ENCODE results near the gene DCLK1. TPM values are rescaled to one million over a fixed set of nuclear protein-coding genes. Genes with fewer than 3 reads are reported as not detected.
"Not testable (repeated sequence)": the region's sequence is repeated elsewhere in the genome, so short reads cannot be mapped to it uniquely, and the experiment has no call there.

The DCLK1 gene
- total RNA-seq, 1 donor = not detected

DNA sequence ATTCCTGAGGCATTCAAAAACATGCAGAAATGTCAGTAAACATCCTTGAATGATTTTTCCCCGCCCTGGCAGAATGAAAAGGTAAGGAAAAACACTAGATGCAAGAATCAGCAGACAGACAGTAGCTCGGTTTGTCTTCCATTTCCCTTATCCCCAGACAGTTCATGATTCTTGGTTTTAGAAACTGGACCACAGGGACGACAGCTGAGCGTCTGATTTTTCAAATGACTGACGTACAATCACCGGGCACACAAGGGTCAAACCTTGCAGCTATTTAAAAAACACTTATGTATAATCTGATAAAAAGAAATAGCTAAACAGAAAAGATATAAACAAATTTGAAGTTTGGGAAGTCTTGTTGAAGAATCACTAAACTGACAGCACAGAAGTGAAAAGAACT is 47.1 kb downstream of the DCLK1 start:
- no peak overlapping the region for H3K4me3 ChIP-seq (ENCODE audit: low read length)
- H3K4me1 ChIP-seq (ENCODE audit: insufficient read depth, low read length) = no peaks in the 10 kb centered on the region
- no peaks in the 10 kb centered on the region for H3K9me3 ChIP-seq (ENCODE audit: low read depth, low read length)
- H3K27me3 ChIP-seq (ENCODE audit: insufficient read depth, low read length) = no peaks in the 10 kb centered on the region

DNA sequence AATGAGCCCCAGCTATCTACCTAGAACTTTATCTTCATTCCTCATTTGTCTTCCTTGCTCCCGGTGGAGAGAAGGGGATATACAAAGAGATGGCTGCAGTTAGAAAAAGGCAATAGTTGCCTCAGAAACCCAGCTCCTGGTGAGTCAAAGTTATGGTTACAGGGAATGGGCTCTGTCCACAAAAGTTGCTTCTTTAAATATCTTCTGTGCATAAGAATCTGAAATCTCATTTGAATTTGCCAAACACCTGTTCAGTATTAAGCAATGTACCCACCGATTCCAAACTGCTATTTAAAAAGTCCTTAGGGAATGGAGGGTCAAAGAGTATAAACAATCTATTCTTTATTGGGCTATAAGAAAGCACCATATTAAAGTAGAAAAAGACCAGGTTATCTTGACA is 48.4 kb downstream of the DCLK1 start:
- no peaks in the 10 kb centered on the region for H3K9me3 ChIP-seq (ENCODE audit: low read depth, low read length)
- no peaks in the 10 kb centered on the region for H3K4me1 ChIP-seq (ENCODE audit: insufficient read depth, low read length)
- no peaks in the 10 kb centered on the region for H3K27me3 ChIP-seq (ENCODE audit: insufficient read depth, low read length)
- no peak overlapping the region for H3K4me3 ChIP-seq (ENCODE audit: low read length)

DNA sequence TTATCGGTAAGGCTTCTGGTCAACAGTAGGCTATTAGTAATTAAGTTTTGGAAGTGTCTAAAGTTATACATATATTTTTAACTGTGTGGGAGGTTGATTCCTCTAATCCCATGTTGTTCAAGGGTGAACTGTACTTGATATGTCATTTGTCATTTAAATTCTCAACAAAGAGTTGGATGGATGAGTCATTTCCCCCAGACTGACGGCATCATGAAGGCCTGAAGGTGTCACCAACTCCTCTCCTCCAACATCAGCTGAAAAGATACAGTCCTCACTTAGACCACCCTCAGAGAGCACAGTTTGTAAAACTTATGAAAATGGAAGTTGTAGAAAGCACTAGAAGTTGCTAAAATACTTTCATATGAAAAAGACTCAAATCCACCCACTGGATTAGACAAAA is 48.8 kb downstream of the DCLK1 start:
- H3K4me3 ChIP-seq (ENCODE audit: low read length) = no peak overlapping the region
- H3K9me3 ChIP-seq (ENCODE audit: low read depth, low read length) = no peaks in the 10 kb centered on the region
- H3K4me1 ChIP-seq (ENCODE audit: insufficient read depth, low read length) = no peaks in the 10 kb centered on the region
- no peaks in the 10 kb centered on the region for H3K27me3 ChIP-seq (ENCODE audit: insufficient read depth, low read length)

DNA sequence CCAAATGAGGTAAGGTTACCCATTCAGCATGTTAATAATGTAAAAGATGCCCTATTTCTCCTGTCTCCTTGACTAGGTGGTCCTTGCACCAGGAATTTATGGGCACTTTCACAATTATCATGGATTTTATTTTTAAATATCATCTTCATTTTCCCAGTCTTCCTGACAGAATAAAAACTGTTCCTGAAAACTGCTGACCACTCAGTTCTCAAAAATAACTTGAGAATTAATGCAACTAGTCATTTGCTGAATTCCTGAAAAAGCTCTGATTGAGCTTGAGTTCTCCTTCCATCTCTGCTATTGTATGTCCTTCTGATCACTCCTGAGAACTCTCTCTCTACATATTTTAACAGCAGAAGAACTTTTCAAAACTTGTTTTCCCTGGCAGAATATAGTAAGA is 55.0 kb downstream of the DCLK1 start:
- Histone ChIP-seq H3K9me3 (ENCODE audit: low read depth, low read length) (no peaks in the 10 kb centered on the region), H3K27me3 (ENCODE audit: insufficient read depth, low read length) (no peaks in the 10 kb centered on the region), H3K4me3 (ENCODE audit: low read length) (no peak overlapping the region), H3K4me1 (ENCODE audit: insufficient read depth, low read length) (no peaks in the 10 kb centered on the region)

DNA sequence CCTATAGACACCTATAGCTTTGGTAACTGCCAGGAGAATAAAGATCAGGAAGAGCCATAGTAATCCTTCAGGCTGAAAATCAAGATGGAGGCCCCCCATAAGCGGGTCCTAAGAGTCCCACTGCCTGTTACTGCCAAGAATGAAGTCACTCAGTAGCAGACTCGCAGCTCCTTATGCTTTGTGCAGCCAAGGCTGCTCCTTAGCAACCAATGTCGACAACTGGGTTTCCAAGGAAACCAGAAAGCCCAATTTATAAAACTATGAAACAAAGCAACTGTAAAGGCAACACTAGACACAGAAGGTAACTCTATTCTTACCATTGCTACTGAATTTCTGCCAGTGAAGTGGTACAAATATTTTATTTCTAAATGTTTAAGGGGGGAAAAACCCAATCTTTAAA is 56.5 kb downstream of the DCLK1 start:
- Histone ChIP-seq H3K4me1 (ENCODE audit: insufficient read depth, low read length) (no peaks in the 10 kb centered on the region), H3K27me3 (ENCODE audit: insufficient read depth, low read length) (no peaks in the 10 kb centered on the region), H3K4me3 (ENCODE audit: low read length) (no peak overlapping the region), H3K9me3 (ENCODE audit: low read depth, low read length) (no peaks in the 10 kb centered on the region)

DNA sequence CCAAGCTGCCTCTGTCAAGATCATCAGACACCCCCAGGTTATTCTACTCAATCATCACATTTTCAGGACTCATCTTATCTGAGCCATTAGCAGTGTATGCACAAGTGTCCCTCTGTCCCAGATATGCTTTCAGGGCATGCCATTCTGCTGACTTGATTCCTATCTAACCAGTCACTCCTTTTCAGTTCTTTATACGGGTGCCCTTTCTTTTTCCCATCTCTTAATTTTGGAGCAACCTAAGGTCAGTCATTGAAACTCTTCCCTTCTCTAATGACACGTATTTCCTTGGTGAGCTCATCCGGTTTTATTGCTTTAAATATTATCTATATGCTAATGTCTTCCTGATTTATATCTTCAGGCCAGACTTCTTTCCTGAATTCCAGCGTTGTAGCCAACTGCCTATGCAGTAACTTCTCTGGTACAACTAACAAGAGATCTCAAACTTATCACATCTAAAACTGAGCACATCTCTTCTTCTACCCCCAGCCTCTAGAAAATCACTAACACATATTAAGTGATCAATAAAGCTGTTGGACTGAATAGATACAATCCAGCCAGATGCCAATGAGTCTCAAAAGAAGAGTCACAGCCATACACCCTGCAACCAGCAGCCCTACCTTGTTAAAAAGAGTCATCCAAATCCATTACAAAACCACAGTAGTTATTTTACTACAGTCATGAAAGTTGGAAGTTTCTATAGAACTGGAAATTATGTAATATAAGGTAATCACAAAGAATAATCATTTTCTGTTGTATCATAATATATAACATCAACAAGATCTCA is 58.8 kb downstream of the DCLK1 start:
- Histone ChIP-seq H3K27me3 (ENCODE audit: insufficient read depth, low read length) (no peaks in the 10 kb centered on the region), H3K4me3 (ENCODE audit: low read length) (no peak overlapping the region)

DNA sequence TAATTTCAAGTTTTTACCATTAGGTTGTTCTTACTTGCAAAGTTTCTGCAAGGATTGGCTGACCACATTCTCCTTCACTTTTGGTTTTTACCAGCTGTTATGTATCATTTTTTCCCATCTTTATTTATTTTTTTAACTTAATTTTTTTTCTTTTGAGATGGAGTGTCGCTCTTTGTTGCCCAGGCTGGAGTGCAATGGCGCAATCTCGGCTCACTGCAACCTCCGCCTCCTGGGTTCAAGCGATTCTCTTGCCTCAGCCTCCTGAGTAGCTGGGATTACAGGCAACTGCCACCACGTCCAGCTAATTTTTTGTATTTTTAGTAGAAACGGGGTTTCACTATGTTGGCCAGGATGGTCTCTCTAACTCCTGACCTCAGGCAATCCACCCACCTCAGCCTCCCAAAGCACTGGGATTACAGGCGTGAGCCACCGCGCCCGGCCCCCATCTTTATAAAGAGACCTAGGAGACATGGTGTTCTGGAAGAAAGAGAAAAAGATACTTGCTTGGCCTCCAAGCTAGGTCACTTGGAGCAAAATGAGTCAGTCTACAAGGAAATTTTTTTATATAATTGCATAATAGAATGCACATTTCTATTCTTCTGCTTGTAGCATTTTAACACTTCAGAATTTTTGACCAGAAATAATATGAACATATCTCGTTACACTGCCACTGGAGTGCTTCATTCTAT is 60.5 kb downstream of the DCLK1 start:
- not testable (repeated sequence) for H3K4me3 ChIP-seq (ENCODE audit: low read length); H3K4me1 ChIP-seq (ENCODE audit: insufficient read depth, low read length); H3K9me3 ChIP-seq (ENCODE audit: low read depth, low read length); H3K27me3 ChIP-seq (ENCODE audit: insufficient read depth, low read length)

More for the DNA sequence above, 58.8 kb downstream of the DCLK1 start:
- Histone ChIP-seq H3K9me3 (ENCODE audit: low read depth, low read length) (no peaks in the 10 kb centered on the region), H3K4me1 (ENCODE audit: insufficient read depth, low read length) (no peaks in the 10 kb centered on the region)

DNA sequence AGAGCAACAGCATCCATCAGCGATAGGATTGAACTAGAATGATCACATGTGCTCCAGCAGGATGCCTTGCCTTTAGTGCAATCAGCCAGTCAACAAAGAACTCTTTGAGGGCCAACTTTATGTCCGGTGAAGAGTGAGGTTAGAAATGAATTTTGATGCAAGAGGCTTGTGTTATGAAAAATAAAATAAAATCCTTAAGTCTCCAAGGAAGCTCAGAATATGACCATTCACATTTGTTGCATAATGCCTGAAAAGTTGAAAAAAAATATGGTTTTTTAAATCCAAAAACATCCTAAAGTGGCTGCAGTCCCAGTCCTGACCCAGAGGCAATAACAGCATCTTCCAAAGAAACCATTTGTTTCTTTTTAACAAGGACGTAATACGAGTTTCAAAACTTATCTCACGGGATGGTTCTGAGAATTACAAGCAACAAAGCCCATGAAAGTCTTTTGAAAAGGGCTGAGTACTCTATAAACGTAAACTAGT is 61.3 kb downstream of the DCLK1 start:
- Histone ChIP-seq H3K4me3 (ENCODE audit: low read length) (no peak overlapping the region), H3K9me3 (ENCODE audit: low read depth, low read length) (no peaks in the 10 kb centered on the region), H3K27me3 (ENCODE audit: insufficient read depth, low read length) (no peaks in the 10 kb centered on the region), H3K4me1 (ENCODE audit: insufficient read depth, low read length) (no peaks in the 10 kb centered on the region)

DNA sequence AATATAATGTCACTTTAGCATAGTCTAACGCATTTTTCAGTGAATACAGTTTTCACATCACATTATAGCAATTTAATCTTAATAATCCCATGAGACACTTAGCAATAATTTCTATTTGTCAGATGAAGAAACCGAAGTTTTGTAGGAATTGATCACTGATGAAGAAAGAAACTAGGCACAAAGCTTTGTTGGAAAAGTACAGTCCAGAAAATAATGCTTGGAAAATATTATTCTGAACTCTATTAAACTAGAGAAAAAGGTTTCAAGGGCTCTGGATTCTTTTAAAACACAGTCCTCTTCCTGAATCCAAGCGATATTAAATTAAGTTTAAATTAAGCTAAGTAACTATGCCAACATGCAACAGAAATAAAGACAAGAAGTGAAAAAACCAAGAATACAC is 62.2 kb downstream of the DCLK1 start:
- Histone ChIP-seq H3K4me3 (ENCODE audit: low read length) (no peak overlapping the region), H3K4me1 (ENCODE audit: insufficient read depth, low read length) (no peaks in the 10 kb centered on the region), H3K9me3 (ENCODE audit: low read depth, low read length) (no peaks in the 10 kb centered on the region), H3K27me3 (ENCODE audit: insufficient read depth, low read length) (no peaks in the 10 kb centered on the region)

DNA sequence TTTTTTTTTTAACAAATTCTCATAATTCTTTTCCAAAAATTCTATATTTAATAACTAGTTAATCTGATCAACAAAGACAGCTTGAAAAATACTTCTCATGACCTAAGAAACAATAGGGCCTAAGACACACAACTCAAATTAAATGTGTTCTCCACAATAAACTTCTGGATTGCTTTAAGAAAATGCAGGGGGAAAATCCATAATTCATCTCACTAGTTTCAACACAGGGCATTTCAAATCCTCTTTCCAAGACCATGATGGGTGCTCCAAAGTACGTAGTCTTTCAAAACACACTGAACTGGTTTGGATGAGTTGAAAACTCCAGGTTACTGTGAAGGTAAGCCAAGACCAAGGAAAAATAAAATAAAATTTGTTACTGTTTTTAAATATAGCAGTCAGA is 62.6 kb downstream of the DCLK1 start:
- Histone ChIP-seq H3K4me3 (ENCODE audit: low read length) (no peak overlapping the region), H3K27me3 (ENCODE audit: insufficient read depth, low read length) (no peaks in the 10 kb centered on the region), H3K4me1 (ENCODE audit: insufficient read depth, low read length) (no peaks in the 10 kb centered on the region), H3K9me3 (ENCODE audit: low read depth, low read length) (no peaks in the 10 kb centered on the region)

DNA sequence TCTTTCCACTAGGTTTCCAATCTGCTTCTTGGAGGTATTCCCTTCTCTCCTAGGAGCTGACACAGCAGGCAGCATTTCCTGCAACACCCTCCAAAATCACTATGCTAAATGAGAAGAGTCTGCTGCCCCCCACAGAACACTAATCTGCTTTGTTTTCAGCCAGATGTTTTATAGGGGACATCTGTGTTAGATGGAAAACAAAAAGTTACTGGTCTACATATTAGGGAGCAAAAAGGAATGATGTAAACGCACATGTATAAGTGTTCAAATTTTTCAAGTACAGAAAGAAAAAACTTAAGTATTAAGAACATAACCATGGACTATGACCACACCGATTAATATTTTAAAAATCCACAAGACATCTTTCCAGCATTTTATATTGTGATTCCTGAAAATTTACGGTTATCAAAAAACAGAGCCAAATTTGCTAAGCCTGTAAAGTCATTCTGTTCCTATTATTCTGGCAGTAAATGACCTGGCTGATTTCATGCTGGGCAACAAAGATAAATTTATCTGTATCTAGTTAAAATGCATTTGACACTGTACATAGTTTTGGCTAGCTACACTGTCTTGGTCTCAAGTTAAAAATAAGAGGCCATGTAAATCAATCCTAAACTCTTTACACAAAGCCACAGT is 63.3 kb downstream of the DCLK1 start:
- H3K27me3 ChIP-seq (ENCODE audit: insufficient read depth, low read length) = no peaks in the 10 kb centered on the region
- H3K4me3 ChIP-seq (ENCODE audit: low read length) = no peak overlapping the region
- no peaks in the 10 kb centered on the region for H3K9me3 ChIP-seq (ENCODE audit: low read depth, low read length)
- H3K4me1 ChIP-seq (ENCODE audit: insufficient read depth, low read length) = no peaks in the 10 kb centered on the region

DNA sequence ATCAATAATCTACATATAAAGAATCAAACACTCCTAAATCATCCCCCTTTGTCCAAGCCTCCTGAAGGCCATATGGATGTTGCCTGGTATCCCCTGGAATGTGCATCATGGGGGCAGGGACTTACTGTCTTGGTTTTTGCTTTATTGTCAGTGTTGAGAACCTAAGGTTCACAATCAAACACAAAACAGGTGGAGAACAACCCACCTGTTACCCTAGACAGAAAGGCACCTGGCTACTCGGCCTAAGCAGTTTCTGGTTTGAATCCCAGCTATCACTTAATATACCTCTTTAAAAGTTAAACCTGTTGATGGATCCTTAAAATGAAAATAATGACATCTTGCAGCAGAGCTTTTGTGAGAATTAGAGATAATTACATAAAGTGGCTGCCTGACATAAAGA is 68.9 kb downstream of the DCLK1 start:
- no peaks in the 10 kb centered on the region for H3K27me3 ChIP-seq (ENCODE audit: insufficient read depth, low read length)
- no peaks in the 10 kb centered on the region for H3K4me1 ChIP-seq (ENCODE audit: insufficient read depth, low read length)
- H3K9me3 ChIP-seq (ENCODE audit: low read depth, low read length) = no peaks in the 10 kb centered on the region
- no peak overlapping the region for H3K4me3 ChIP-seq (ENCODE audit: low read length)

DNA sequence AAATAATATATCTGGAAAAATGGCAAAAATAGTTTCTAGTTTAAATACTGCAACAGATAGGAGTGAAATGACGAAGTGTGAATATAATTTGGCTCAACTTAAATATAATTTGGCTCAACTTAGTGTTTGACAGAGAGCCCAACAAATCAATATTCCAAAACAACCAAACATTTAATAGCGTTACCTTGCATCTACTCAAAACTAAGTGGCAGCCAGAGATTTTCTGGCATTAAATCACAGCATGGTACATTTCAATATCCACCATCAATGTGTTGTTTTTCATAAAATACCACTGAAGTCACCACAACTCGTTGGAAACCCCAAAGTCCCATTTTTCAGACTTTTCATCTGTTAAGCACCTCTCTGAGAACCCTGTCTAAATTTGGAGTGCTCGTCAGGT is 69.6 kb downstream of the DCLK1 start:
- H3K27me3 ChIP-seq (ENCODE audit: insufficient read depth, low read length) = no peaks in the 10 kb centered on the region
- H3K4me3 ChIP-seq (ENCODE audit: low read length) = no peak overlapping the region
- no peaks in the 10 kb centered on the region for H3K4me1 ChIP-seq (ENCODE audit: insufficient read depth, low read length)
- no peaks in the 10 kb centered on the region for H3K9me3 ChIP-seq (ENCODE audit: low read depth, low read length)

DNA sequence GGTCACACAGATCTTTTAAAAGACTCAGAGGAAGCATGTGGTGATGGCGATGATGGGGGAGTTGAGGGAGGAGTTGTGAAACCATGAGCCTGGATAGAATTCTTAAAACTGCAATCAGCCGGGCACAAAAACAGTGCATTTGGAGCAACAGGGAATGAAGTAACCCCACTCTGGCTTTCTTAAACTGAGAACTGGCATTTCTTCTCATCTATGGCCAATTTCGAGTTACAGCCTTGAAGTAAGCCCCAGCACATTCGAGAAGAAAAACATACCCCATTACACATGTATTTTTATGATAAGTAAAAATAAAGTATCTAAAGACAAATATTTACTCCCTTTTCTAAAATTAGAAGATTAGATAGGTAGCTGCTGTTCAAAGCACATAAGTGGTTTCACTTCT is 70.1 kb downstream of the DCLK1 start:
- Histone ChIP-seq H3K9me3 (ENCODE audit: low read depth, low read length) (no peaks in the 10 kb centered on the region), H3K4me1 (ENCODE audit: insufficient read depth, low read length) (no peaks in the 10 kb centered on the region), H3K27me3 (ENCODE audit: insufficient read depth, low read length) (no peaks in the 10 kb centered on the region), H3K4me3 (ENCODE audit: low read length) (no peak overlapping the region)

DNA sequence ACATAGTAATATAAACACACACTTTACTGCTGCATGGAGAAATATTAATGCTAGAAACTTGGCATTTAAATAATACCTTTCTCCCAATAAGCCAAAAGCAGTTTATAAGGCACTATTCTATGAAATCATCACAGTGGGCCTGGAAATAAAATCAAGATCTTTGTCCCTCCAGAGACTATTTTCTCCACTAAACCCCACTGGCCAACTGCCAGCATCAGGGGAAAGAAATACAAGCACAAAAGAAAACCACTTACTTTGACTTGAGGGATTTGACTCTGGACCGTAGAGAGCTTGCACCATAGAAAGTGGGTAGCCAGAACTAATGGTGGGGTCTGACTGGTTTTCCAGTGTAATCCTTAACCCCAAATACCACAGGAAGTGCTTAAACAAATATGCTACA is 71.9 kb downstream of the DCLK1 start:
- no peaks in the 10 kb centered on the region for H3K9me3 ChIP-seq (ENCODE audit: low read depth, low read length)
- no peak overlapping the region for H3K4me3 ChIP-seq (ENCODE audit: low read length)
- no peaks in the 10 kb centered on the region for H3K27me3 ChIP-seq (ENCODE audit: insufficient read depth, low read length)
- H3K4me1 ChIP-seq (ENCODE audit: insufficient read depth, low read length) = no peaks in the 10 kb centered on the region

Data from mononuclear cell (primary cell).